Cardiac fibroblast (primary cell): ENCODE results near the gene SLC5A10.

Experiments
- DNase-seq, 2 donors: peaks; one replicate each; pipeline versions ENCODE4 v3.0.0 to v3.0.0-alpha.2; 2010; ENCODE audit warnings: low read depth in 2 of 2
- H3K4me3 ChIP-seq, 2 donors: replicated peaks in 1 of 2; 1 replicate in 1 of 2; 2 replicates in 1 of 2; pipeline ENCODE4 v1.5.1; 2011; ENCODE audit warnings: low read depth in 2 of 2, low read length in 2 of 2, mild to moderate bottlenecking in 2 of 2, moderate library complexity in 1 of 2
- CTCF ChIP-seq: IDR thresholded peaks from one replicate; pipeline ENCODE4 v1.5.1; 2011; ENCODE audit warnings: low read depth, mild to moderate bottlenecking, low read length, inconsistent platforms

SLC5A10 gene

GRCh38 chr17:18928628-18929125, 23.3 kb upstream of the SLC5A10 start:
- TF ChIP-seq CTCF = no peak
- H3K4me3 ChIP-seq = no peak overlapping the region
- no peak for DNase-seq

- TF ChIP-seq CTCF = no peak
- DNase-seq = no peak
Observed at GRCh38 chr17:18932360-18933055, 19.5 kb upstream of the SLC5A10 start.

GRCh38 chr17:18933102-18934058, 18.6 kb upstream of the SLC5A10 start:
- no peak overlapping the region for H3K4me3 ChIP-seq
- DNase-seq = no peak
- no peak for TF ChIP-seq CTCF

More at GRCh38 chr17:18932360-18933055, 19.5 kb upstream of the SLC5A10 start:
- H3K4me3 ChIP-seq = no peak overlapping the region

- no peak for TF ChIP-seq CTCF
- no peak overlapping the region for H3K4me3 ChIP-seq
- no peak for DNase-seq
Observed at GRCh38 chr17:18937981-18938691, 13.8 kb upstream of the SLC5A10 start.

GRCh38 chr17:18938692-18939023, 13.3 kb upstream of the SLC5A10 start:
- no peak for TF ChIP-seq CTCF
- no peak overlapping the region for H3K4me3 ChIP-seq
- no peak for DNase-seq

GRCh38 chr17:18944646-18945045, 7.3 kb upstream of the SLC5A10 start:
- TF ChIP-seq CTCF = no peak
- DNase-seq = no peak
- H3K4me3 ChIP-seq = no peak overlapping the region
